Neural cell (in vitro differentiated cells): ENCODE results near the gene BCO2. TPM values are rescaled to one million over a fixed set of nuclear protein-coding genes. Genes with fewer than 3 reads are reported as not detected.

Experiments used
- H2AFZ ChIP-seq: fragments of 200-600, 300-800 bp; sonication (generic), shearing (Covaris generic); 2 replicates; pipeline ENCODE4 v1.6.0; 2014; ENCODE audit warnings: low read depth, mild to moderate bottlenecking, antibody characterized with exemption, low read length, moderate library complexity
- H3F3A ChIP-seq: fragments of 200-600 bp; shearing (Covaris generic); 2 replicates; pipeline ENCODE4 v1.6.1; 2016; ENCODE audit warnings: mild to moderate bottlenecking, moderate library complexity, mixed read lengths, antibody characterized with exemption, low read length; ENCODE audit not compliant: insufficient read depth, poor library complexity, severe bottlenecking
- H3K27ac ChIP-seq: fragments of 200-600, 300-800 bp; sonication (generic), shearing (Covaris generic); 2 replicates; pipeline ENCODE4 v1.5.1; 2014; ENCODE audit warnings: mild to moderate bottlenecking, low read length, moderate library complexity
- H3K27me3 ChIP-seq: fragments of 300-800, 200-600 bp; sonication (generic), shearing (Covaris generic); 2 replicates; pipeline ENCODE4 v1.6.0; 2014; ENCODE audit warnings: mild to moderate bottlenecking, low read depth, low read length, moderate library complexity; ENCODE audit not compliant: insufficient read depth
- H3K36me3 ChIP-seq: fragments of 300-800, 200-600 bp; sonication (generic), shearing (Covaris generic); 2 replicates; pipeline ENCODE4 v1.5.1; 2014; ENCODE audit warnings: mild to moderate bottlenecking, antibody characterized with exemption, low read length, moderate library complexity; ENCODE audit not compliant: insufficient read depth
- H3K4me2 ChIP-seq: fragments of 300-800, 200-600 bp; sonication (generic), shearing (Covaris generic); 2 replicates; pipeline ENCODE4 v1.6.0; 2014; ENCODE audit warnings: mild to moderate bottlenecking, low read length
- H3K4me3 ChIP-seq: fragments of 300-800, 200-600 bp; sonication (generic), shearing (Covaris generic); 2 replicates; pipeline ENCODE4 v1.5.1; 2014; ENCODE audit warnings: mild to moderate bottlenecking, low read length, moderate library complexity
- H3K79me2 ChIP-seq: fragments of 200-600 bp; shearing (Covaris generic); replicated peaks from 2 replicates; pipeline ENCODE4 v1.6.0; 2014; ENCODE audit warnings: mild to moderate bottlenecking, low read length, moderate library complexity; ENCODE audit not compliant: insufficient read depth
- H3K9ac ChIP-seq: fragments of 300-800, 200-600 bp; sonication (generic), shearing (Covaris generic); 2 replicates; pipeline ENCODE4 v1.6.1; 2016; ENCODE audit warnings: mild to moderate bottlenecking, low read length, mixed read lengths
- H3K9me2 ChIP-seq: fragments of 200-600 bp; shearing (Covaris generic); 2 replicates; pipeline ENCODE4 v1.6.1; 2016; ENCODE audit warnings: mild to moderate bottlenecking, low read length, mixed read lengths; ENCODE audit not compliant: insufficient read depth
- H3K9me3 ChIP-seq: fragments of 200-600, 300-800 bp; sonication (generic), shearing (Covaris generic); 2 replicates; pipeline ENCODE4 v1.6.1; 2016; ENCODE audit warnings: mild to moderate bottlenecking, mixed run types, low read length, moderate library complexity, mixed read lengths
- H4K20me1 ChIP-seq: fragments of 200-600 bp; shearing (Covaris generic); 2 replicates; pipeline ENCODE4 v1.6.1; 2016; ENCODE audit warnings: mild to moderate bottlenecking, mixed run types; ENCODE audit not compliant: insufficient read depth
- EP300 ChIP-seq: fragments of 450-650 bp; conservative IDR thresholded peaks from 2 replicates; pipeline ENCODE4 v1.6.1; 2014; ENCODE audit warnings: antibody characterized with exemption, mild to moderate bottlenecking, moderate library complexity; ENCODE audit not compliant: poor library complexity, severe bottlenecking
- EZH2 ChIP-seq: fragments of 200-600, 300-800 bp; shearing (Covaris generic), sonication (generic); IDR thresholded peaks from 2 replicates; pipeline ENCODE4 v1.6.1; 2014; ENCODE audit warnings: antibody characterized with exemption, low read length, borderline replicate concordance, mild to moderate bottlenecking; ENCODE audit not compliant: insufficient read depth, poor library complexity, severe bottlenecking
- MXI1 ChIP-seq: fragments of 450-650 bp; conservative IDR thresholded peaks from 2 replicates; pipeline ENCODE4 v1.6.1; 2014; ENCODE audit warnings: antibody characterized with exemption, mild to moderate bottlenecking; ENCODE audit not compliant: poor library complexity, severe bottlenecking
- POLR2AphosphoS5 ChIP-seq: IDR thresholded peaks from 2 replicates; pipeline ENCODE4 v1.6.1; 2012
- RAD21 ChIP-seq: fragments of 450-650 bp; conservative IDR thresholded peaks from 2 replicates; pipeline ENCODE4 v1.6.1; 2014; ENCODE audit warnings: antibody characterized with exemption, mild to moderate bottlenecking, moderate library complexity
- SMC3 ChIP-seq: fragments of 450-650 bp; conservative IDR thresholded peaks from 2 replicates; pipeline ENCODE4 v1.6.1; 2014; ENCODE audit warnings: antibody characterized with exemption, mild to moderate bottlenecking, moderate library complexity; ENCODE audit not compliant: poor library complexity
- TAF1 ChIP-seq: IDR thresholded peaks from 2 replicates; pipeline ENCODE4 v1.6.1; 2012; ENCODE audit warnings: low read depth
- polyA plus RNA-seq: library from polyadenylated mRNA; depleted of rRNA; stranded (reverse); fragments of >200 nt; gene quantifications from 2 replicates; pipeline ENCODE4 v1.2.3, GENCODE V29; 2014
- TF ChIP-seq, protein P1 (sequence below): IDR thresholded peaks from 2 replicates; pipeline ENCODE4 v1.6.1; 2012; ENCODE audit warnings: borderline replicate concordance
- TF ChIP-seq, protein P2 (sequence below): fragments of 450-650 bp; IDR thresholded peaks from 2 replicates; pipeline ENCODE4 v1.5.1; 2014; ENCODE audit warnings: antibody characterized with exemption, mild to moderate bottlenecking, moderate library complexity; ENCODE audit not compliant: poor library complexity, severe bottlenecking

BCO2 gene
- polyA plus RNA-seq, 1 donor from 2014 or later, result 7.4 TPM

DNA sequence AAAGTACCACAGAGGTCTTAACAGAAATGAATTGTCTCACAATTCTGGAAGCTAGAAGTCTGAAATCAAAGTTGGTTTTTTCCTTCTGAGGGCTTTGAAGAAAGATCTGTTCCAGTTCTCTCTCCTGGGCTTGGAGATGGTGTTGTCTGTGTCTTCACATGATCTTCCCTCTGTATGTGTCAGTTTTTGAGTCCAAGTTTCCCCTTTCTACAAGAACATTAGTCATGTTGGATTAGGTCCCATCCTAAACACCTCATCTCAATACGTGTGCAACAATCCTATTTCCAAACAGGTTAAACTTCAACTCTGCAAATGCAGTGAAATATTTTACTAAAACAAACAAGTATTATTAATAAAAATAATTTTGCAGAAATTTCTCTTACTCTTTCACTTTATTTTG lies 47.8 kb downstream of the BCO2 start:
- H2AFZ ChIP-seq, result no peak overlapping the region
- H3K27me3 ChIP-seq, result no peaks in the 10 kb centered on the region
- no peak overlapping the region for H3K27ac ChIP-seq
- TF ChIP-seq EZH2 (no peak), EP300 (no peak), POLR2AphosphoS5 (no peak), SMC3 (no peak), MXI1 (no peak), TAF1 (no peak), RAD21 (no peak)
- TF ChIP-seq, protein P1, sequence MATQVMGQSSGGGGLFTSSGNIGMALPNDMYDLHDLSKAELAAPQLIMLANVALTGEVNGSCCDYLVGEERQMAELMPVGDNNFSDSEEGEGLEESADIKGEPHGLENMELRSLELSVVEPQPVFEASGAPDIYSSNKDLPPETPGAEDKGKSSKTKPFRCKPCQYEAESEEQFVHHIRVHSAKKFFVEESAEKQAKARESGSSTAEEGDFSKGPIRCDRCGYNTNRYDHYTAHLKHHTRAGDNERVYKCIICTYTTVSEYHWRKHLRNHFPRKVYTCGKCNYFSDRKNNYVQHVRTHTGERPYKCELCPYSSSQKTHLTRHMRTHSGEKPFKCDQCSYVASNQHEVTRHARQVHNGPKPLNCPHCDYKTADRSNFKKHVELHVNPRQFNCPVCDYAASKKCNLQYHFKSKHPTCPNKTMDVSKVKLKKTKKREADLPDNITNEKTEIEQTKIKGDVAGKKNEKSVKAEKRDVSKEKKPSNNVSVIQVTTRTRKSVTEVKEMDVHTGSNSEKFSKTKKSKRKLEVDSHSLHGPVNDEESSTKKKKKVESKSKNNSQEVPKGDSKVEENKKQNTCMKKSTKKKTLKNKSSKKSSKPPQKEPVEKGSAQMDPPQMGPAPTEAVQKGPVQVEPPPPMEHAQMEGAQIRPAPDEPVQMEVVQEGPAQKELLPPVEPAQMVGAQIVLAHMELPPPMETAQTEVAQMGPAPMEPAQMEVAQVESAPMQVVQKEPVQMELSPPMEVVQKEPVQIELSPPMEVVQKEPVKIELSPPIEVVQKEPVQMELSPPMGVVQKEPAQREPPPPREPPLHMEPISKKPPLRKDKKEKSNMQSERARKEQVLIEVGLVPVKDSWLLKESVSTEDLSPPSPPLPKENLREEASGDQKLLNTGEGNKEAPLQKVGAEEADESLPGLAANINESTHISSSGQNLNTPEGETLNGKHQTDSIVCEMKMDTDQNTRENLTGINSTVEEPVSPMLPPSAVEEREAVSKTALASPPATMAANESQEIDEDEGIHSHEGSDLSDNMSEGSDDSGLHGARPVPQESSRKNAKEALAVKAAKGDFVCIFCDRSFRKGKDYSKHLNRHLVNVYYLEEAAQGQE, result no peak
- TF ChIP-seq, protein P2, sequence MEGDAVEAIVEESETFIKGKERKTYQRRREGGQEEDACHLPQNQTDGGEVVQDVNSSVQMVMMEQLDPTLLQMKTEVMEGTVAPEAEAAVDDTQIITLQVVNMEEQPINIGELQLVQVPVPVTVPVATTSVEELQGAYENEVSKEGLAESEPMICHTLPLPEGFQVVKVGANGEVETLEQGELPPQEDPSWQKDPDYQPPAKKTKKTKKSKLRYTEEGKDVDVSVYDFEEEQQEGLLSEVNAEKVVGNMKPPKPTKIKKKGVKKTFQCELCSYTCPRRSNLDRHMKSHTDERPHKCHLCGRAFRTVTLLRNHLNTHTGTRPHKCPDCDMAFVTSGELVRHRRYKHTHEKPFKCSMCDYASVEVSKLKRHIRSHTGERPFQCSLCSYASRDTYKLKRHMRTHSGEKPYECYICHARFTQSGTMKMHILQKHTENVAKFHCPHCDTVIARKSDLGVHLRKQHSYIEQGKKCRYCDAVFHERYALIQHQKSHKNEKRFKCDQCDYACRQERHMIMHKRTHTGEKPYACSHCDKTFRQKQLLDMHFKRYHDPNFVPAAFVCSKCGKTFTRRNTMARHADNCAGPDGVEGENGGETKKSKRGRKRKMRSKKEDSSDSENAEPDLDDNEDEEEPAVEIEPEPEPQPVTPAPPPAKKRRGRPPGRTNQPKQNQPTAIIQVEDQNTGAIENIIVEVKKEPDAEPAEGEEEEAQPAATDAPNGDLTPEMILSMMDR, result no peak
- no peaks in the 10 kb centered on the region for H3K9me2 ChIP-seq
- H3K36me3 ChIP-seq, result no peaks in the 10 kb centered on the region
- no peaks in the 10 kb centered on the region for H4K20me1 ChIP-seq
- H3K4me2 ChIP-seq, result no peak overlapping the region
- no peaks in the 10 kb centered on the region for H3F3A ChIP-seq
- H3K4me3 ChIP-seq, result no peak overlapping the region
- H3K79me2 ChIP-seq, result peaks cover 16% of the 10 kb centered on the region
- H3K9ac ChIP-seq, result no peak overlapping the region
- H3K9me3 ChIP-seq, result no peaks in the 10 kb centered on the region

DNA sequence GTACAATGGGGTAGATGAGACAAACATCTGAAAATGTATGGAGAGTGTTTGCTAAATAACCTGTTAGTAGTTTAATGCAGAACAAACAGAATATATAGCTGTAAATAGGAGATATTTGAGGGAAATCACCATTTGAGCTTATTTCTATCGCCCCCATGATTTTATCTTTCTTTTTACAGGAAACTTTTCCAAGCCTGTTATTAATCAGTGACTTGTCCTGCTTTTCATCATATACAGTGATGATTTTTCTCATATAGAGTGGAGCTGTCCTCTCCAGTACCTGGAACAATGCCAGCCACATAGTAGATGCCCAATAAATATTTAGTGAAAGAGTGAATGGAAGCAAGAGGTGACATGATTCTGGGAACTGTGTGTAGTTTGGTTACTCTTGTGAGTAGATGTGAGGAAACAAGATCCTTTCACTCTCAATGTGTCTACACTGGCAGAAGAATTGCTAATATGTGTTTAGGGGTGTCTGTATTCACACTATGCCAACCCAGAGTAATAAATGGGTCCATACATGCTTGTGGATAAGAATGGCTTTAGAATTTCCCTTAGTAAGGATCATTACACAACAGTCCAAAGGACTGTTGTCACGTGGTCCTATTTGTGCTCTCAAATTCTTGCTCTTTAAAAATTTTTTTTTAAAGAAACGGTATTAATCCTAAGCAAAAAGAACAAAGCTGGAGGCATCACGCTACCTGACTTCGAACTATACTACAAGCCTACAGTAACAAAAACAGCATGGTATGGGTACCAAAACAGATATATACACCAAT lies 48.6 kb downstream of the BCO2 start:
- TF ChIP-seq TAF1 (no peak), MXI1 (no peak), RAD21 (no peak), EP300 (no peak), POLR2AphosphoS5 (no peak), SMC3 (no peak), EZH2 (no peak)
- TF ChIP-seq, protein P1, result no peak
- TF ChIP-seq, protein P2, result no peak
- Histone ChIP-seq H2AFZ (no peak overlapping the region), H3K9ac (no peak overlapping the region)

More for the DNA sequence above, 48.6 kb downstream of the BCO2 start:
- H3K36me3 ChIP-seq, result no peaks in the 10 kb centered on the region
- no peak overlapping the region for H3K4me2 ChIP-seq
- H3K4me3 ChIP-seq, result no peak overlapping the region
- no peaks in the 10 kb centered on the region for H3F3A ChIP-seq
- no peak overlapping the region for H3K27ac ChIP-seq
- no peaks in the 10 kb centered on the region for H4K20me1 ChIP-seq
- H3K79me2 ChIP-seq, result peaks cover 25% of the 10 kb centered on the region
- H3K27me3 ChIP-seq, result no peaks in the 10 kb centered on the region
- H3K9me3 ChIP-seq, result no peaks in the 10 kb centered on the region
- no peaks in the 10 kb centered on the region for H3K9me2 ChIP-seq
